C4-2B (cell line): ENCODE data around the gene SLX4IP.

Experiments used
- CTCF ChIP-seq: fragments of 450-650 bp; conservative IDR thresholded peaks from 2 replicates; pipeline ENCODE4 v1.5.1; 2017; ENCODE audit warnings: mild to moderate bottlenecking
- ZFX ChIP-seq: fragments of 450-650 bp; IDR thresholded peaks from 2 replicates; pipeline ENCODE4 v1.6.1; 2017

- TF ChIP-seq CTCF, result no peak
- no peak for TF ChIP-seq ZFX
Observed at GRCh38 chr20:10632721-10633509, 197.8 kb downstream of the SLX4IP start.
